Upper lobe of left lung (tissue), 6 donors: ENCODE results near the gene ANKAR. TPM values are rescaled to one million over a fixed set of nuclear protein-coding genes. Genes with fewer than 3 reads are reported as not detected.

Experiments used
- ATAC-seq, 2 donors: fragments of 200-7000 bp; cut with Tn5 transposase; one replicate each; pipeline ENCODE4 v1.9.1; 2022; ENCODE audit warnings: mild to moderate bottlenecking in 2 of 2, moderate library complexity in 2 of 2; ENCODE audit not compliant: low FRiP score in 2 of 2
- DNase-seq, 2 donors: peaks; one replicate each; pipeline ENCODE4 v3.0.0-alpha.2; 2019 to 2020
- H3K27ac ChIP-seq, 4 donors: fragments of 200-600 bp; sonication (generic); one replicate each; pipeline ENCODE4 v1.5.1; 2016 to 2019
- H3K27me3 ChIP-seq, 4 donors: fragments of 200-600 bp; sonication (generic); one replicate each; pipeline ENCODE4 v1.5.1; 2017 to 2019
- H3K36me3 ChIP-seq, 4 donors: fragments of 200-600 bp; sonication (generic); one replicate each; pipeline ENCODE4 v1.5.1; 2016 to 2019
- H3K4me1 ChIP-seq, 4 donors: fragments of 200-600 bp; sonication (generic); one replicate each; pipeline ENCODE4 v1.5.1; 2018 to 2019
- H3K4me3 ChIP-seq, 4 donors: fragments of 200-600 bp; sonication (generic); one replicate each; pipeline ENCODE4 v1.5.1; 2017 to 2019; ENCODE audit warnings: mild to moderate bottlenecking in 2 of 4, moderate library complexity in 1 of 4
- H3K9me3 ChIP-seq, 4 donors: fragments of 200-600 bp; sonication (generic); one replicate each; pipeline ENCODE4 v1.5.1; 2018 to 2019
- CTCF ChIP-seq, 6 experiments: fragments of 450-650 bp in 4 of 6; fragments of 200-600 bp in 2 of 6; sonication (generic) in 2 of 6; IDR thresholded peaks; one replicate each; pipeline ENCODE4 v1.5.1; 2016 to 2019; ENCODE audit warnings: antibody characterized with exemption in 6 of 6
- EP300 ChIP-seq, 4 donors: sonication (generic); formaldehyde crosslinking; IDR thresholded peaks; one replicate each; pipeline ENCODE4 v1.5.1; 2017; ENCODE audit warnings: antibody characterized with exemption in 4 of 4, control low read depth in 2 of 4
- POLR2A ChIP-seq, 4 donors: fragments of 450-650 bp; IDR thresholded peaks; one replicate each; pipeline ENCODE4 v1.5.1; 2016 to 2017; ENCODE audit warnings: antibody characterized with exemption in 4 of 4, mild to moderate bottlenecking in 2 of 4
- POLR2AphosphoS5 ChIP-seq, 2 donors: sonication (generic); formaldehyde crosslinking; IDR thresholded peaks; one replicate each; pipeline ENCODE4 v1.5.1; 2017; ENCODE audit warnings: antibody characterized with exemption in 2 of 2
- WGBS, 2 donors: methylation state at CpG; one replicate each; pipeline ENCODE4 v1.1.5; 2017 to 2018; 5-methylcytosine and 5-hydroxymethylcytosine counted together
- total RNA-seq, 6 donors: library from RNA; depleted of rRNA in 4 of 6; stranded (reverse); fragments of >200 nt in 4 of 6; gene quantifications; one replicate each; pipeline versions ENCODE4 v1.1.0 to v1.2.1, GENCODE V29; 2016 to 2021
- donor health status: DM: no; HTN: no; CAD: no; lungs with moderate emphysema.
- donor health status: DM: no; HTN: yes; CAD: no; lungs with severe emphysema.

The ANKAR gene
- total RNA-seq, 6 donors from 2014 or later = 8.0 to 13.1 (median 9.2) TPM

- 64 to 80% methylated on average over 4 of the region's 4 CpGs for WGBS, 2 donors
- Histone ChIP-seq H3K9me3 (no peaks in the 10 kb centered on the region), H3K4me3 (no peak overlapping the region), H3K27me3 (no peaks in the 10 kb centered on the region), H3K36me3 (peaks cover 0 to 3% (median 0%) of the 10 kb centered on the region in 4 donors), H3K4me1 (no peaks in the 10 kb centered on the region), H3K27ac (no peak overlapping the region)
- DNase-seq (no peak), ATAC-seq (no peak)
- TF ChIP-seq POLR2AphosphoS5 (IDR thresholded peaks at IDR 0.05) (no peak), EP300 (IDR thresholded peaks at IDR 0.05) (no peak), CTCF (IDR thresholded peaks at IDR 0.05) (no peak), POLR2A (IDR thresholded peaks at IDR 0.05) (no peak)
These were observed 45.1 kb downstream of the ANKAR start for GRCh38 chr2:189719571-189719970.

GRCh38 chr2:189723192-189723591, 48.7 kb downstream of the ANKAR start:
- DNase-seq (no peak), ATAC-seq (no peak)
- Histone ChIP-seq H3K27me3 (no peaks in the 10 kb centered on the region), H3K4me1 (no peaks in the 10 kb centered on the region), H3K36me3 (peaks cover 0 to 3% (median 0%) of the 10 kb centered on the region in 4 donors), H3K4me3 (no peak overlapping the region), H3K27ac (no peak overlapping the region), H3K9me3 (no peaks in the 10 kb centered on the region)
- TF ChIP-seq CTCF (IDR thresholded peaks at IDR 0.05) (no peak), EP300 (IDR thresholded peaks at IDR 0.05) (no peak), POLR2A (IDR thresholded peaks at IDR 0.05) (no peak), POLR2AphosphoS5 (IDR thresholded peaks at IDR 0.05) (no peak)

Other genes with a start within 250 kb of the ANKAR start
- 10 to 100 TPM in 5 of 6 donors, 1 to 10 TPM in 1; 7.5 to 34.6 (median 28.2) TPM for gene WDR75, start 233.2 kb upstream of the ANKAR start, total RNA-seq
- 100 to 1,000 TPM in 5 of 6 donors, 10 to 100 TPM in 1; 67.4 to 154 (median 131) TPM for gene SLC40A1, start 93.9 kb upstream of the ANKAR start, total RNA-seq
- gene ASNSD1, start 13.2 kb upstream of the ANKAR start, total RNA-seq = 10 to 100 TPM; 29.5 to 49.6 (median 34.3) TPM
- 10 to 100 TPM in 1 of 6 donors, 1 to 10 TPM in 5; 3.6 to 14.5 (median 5.4) TPM for gene OSGEPL1, start 88.1 kb downstream of the ANKAR start, total RNA-seq
- 100 to 1,000 TPM in 1 of 6 donors, 10 to 100 TPM in 5; 37.4 to 167 (median 57.2) TPM for gene ORMDL1, start 109.7 kb downstream of the ANKAR start, total RNA-seq
- gene PMS1, start 109.8 kb downstream of the ANKAR start, total RNA-seq = 10 to 100 TPM in 5 of 6 donors, 1 to 10 TPM in 1; 6.7 to 27.1 (median 20.0) TPM